AG09319 (cell line): ENCODE data around the gene CCNB2.

Source experiments
- DNase-seq: peaks from one replicate; pipeline ENCODE4 v3.0.0-alpha.2; 2010; ENCODE audit warnings: low read depth; ENCODE audit errors: extremely low read depth
- TF ChIP-seq, protein P1 (sequence below): IDR thresholded peaks from 2 replicates; pipeline ENCODE4 v1.5.1; 2011; ENCODE audit warnings: low read depth, mild to moderate bottlenecking, inconsistent platforms, low read length, moderate library complexity

Gene CCNB2

DNA sequence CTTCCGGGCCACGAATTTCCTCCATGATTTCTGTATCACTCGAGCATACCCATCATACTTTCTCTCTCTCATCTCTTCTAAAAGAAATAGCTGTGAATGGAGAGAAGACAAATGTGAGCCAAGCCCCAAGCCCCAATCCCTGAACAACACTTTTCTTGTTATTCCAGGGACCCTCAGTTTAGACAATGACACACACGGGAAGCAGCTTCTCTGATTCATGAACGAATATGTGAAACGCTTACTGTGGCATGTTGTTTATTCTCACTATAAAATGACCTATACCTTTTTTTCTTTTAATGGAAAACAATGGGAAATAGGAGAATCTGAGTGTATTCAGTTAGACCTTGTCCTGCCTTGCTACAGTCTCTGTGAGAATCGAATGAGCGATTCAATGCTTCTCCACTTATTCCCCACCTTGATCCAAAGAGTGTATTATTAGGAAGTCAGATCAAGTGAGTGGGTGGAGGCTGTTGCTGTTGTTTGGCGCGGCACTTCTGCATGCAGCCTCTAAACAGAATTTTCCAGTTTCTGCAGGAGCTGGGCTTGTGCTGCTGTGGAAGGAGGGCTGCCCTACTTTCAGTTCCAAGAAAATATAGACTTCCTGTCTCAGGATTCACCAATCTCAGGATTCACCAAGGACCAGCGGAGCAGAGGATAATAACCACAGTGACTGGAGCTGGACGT lies 69.3 kb downstream of the CCNB2 start:
- TF ChIP-seq, protein P1, sequence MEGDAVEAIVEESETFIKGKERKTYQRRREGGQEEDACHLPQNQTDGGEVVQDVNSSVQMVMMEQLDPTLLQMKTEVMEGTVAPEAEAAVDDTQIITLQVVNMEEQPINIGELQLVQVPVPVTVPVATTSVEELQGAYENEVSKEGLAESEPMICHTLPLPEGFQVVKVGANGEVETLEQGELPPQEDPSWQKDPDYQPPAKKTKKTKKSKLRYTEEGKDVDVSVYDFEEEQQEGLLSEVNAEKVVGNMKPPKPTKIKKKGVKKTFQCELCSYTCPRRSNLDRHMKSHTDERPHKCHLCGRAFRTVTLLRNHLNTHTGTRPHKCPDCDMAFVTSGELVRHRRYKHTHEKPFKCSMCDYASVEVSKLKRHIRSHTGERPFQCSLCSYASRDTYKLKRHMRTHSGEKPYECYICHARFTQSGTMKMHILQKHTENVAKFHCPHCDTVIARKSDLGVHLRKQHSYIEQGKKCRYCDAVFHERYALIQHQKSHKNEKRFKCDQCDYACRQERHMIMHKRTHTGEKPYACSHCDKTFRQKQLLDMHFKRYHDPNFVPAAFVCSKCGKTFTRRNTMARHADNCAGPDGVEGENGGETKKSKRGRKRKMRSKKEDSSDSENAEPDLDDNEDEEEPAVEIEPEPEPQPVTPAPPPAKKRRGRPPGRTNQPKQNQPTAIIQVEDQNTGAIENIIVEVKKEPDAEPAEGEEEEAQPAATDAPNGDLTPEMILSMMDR, result no peak
- DNase-seq, result no peak
